PC-3 (cell line): ENCODE measurements around the gene IPP.

Experiments used
- EZH2 ChIP-seq: fragments of 300-600 bp; sonication (generic); IDR thresholded peaks from one replicate; pipeline ENCODE4 v1.6.1; 2017; ENCODE audit warnings: antibody characterized with exemption, mild to moderate bottlenecking, low read length; ENCODE audit not compliant: unreplicated experiment
- EZH2phosphoT487 ChIP-seq: fragments of 300-600 bp; sonication (generic); IDR thresholded peaks from 2 replicates; pipeline ENCODE4 v1.6.1; 2018; ENCODE audit warnings: mild to moderate bottlenecking, antibody characterized with exemption, low read length, borderline replicate concordance
- TF ChIP-seq, protein P1 (sequence below): fragments of 300-600 bp; sonication (generic); conservative IDR thresholded peaks from 2 replicates; pipeline ENCODE4 v1.5.1; 2017; ENCODE audit warnings: antibody characterized with exemption, low read depth, mild to moderate bottlenecking, low read length

DNA sequence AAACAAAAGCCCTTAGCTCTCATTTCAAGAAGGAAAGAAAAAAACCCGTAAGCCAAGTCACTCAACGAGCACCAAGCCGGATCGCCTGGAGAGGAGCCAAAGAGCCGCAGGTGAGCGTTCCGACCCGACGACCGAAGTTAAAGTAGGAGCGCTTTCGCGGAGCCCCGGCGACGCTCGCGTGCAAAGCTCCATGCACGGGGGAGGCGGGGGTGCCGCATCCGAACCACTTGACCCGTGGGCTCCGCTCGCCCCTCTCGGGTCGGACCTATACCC is 64.5 kb downstream of the IPP start:
- TF ChIP-seq, protein P1, sequence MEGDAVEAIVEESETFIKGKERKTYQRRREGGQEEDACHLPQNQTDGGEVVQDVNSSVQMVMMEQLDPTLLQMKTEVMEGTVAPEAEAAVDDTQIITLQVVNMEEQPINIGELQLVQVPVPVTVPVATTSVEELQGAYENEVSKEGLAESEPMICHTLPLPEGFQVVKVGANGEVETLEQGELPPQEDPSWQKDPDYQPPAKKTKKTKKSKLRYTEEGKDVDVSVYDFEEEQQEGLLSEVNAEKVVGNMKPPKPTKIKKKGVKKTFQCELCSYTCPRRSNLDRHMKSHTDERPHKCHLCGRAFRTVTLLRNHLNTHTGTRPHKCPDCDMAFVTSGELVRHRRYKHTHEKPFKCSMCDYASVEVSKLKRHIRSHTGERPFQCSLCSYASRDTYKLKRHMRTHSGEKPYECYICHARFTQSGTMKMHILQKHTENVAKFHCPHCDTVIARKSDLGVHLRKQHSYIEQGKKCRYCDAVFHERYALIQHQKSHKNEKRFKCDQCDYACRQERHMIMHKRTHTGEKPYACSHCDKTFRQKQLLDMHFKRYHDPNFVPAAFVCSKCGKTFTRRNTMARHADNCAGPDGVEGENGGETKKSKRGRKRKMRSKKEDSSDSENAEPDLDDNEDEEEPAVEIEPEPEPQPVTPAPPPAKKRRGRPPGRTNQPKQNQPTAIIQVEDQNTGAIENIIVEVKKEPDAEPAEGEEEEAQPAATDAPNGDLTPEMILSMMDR, result no peak
- no peak for TF ChIP-seq EZH2
- no peak for TF ChIP-seq EZH2phosphoT487
